ENCODE data around the gene ESPNL.

ESPNL gene

DNA sequence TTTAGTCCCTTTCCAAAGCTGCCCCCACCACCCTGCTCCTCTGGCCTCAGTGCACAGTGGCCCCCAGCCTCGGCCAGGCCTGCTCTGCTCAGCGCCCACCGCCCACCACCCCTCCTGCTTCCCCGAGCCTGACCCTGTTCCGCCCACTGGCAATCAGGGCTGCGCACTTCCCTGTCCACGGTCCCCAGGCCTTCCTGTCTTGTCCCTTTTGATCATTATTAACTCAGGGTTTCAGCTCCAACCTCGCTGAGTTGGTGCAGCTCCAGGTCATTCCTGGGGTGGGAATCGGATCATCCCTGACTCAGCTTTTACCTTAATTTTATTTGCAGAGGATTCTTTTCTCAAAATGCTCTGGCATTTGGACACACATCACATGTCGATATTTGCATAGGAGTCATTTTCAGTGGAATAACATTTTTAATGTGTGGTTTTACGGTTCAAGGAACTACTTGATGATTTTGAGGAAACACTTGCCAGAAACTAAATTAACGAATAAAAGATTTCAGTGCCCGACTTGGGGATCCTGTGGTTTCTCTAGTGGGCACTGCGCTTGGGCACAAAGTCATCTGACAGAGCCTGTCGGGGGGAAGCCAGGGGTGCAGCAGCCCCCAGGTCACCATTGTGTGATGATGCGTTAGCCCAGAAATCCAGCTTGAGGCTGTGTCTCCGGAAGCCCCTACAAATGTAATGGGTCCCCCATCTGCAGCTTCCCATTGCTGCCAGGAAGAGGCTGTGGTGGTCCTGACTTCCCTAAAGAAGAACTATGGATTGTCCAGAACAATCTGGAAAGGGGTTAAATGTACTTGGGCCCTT is 1.0 kb upstream of the ESPNL start:
- TF ChIP-seq, protein P1, sequence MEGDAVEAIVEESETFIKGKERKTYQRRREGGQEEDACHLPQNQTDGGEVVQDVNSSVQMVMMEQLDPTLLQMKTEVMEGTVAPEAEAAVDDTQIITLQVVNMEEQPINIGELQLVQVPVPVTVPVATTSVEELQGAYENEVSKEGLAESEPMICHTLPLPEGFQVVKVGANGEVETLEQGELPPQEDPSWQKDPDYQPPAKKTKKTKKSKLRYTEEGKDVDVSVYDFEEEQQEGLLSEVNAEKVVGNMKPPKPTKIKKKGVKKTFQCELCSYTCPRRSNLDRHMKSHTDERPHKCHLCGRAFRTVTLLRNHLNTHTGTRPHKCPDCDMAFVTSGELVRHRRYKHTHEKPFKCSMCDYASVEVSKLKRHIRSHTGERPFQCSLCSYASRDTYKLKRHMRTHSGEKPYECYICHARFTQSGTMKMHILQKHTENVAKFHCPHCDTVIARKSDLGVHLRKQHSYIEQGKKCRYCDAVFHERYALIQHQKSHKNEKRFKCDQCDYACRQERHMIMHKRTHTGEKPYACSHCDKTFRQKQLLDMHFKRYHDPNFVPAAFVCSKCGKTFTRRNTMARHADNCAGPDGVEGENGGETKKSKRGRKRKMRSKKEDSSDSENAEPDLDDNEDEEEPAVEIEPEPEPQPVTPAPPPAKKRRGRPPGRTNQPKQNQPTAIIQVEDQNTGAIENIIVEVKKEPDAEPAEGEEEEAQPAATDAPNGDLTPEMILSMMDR (IDR thresholded peaks at IDR 0.05; ENCODE audit: low read depth, low read length, missing control alignments) = no peak
- in situ Hi-C loops (cut with HindIII; ENCODE audit: low pct_ligation_motif_present, low sequenced_read_pairs) = no loop called here
- Histone ChIP-seq H3K36me3 (replicated peaks) (no peaks in the 10 kb centered on the region), H3K27ac (no peak overlapping the region), H3K4me3 (ENCODE audit: low read depth, low read length) (no peak overlapping the region), H3K27me3 (replicated peaks) (no peaks in the 10 kb centered on the region)
- DNase-seq = no peak

DNA sequence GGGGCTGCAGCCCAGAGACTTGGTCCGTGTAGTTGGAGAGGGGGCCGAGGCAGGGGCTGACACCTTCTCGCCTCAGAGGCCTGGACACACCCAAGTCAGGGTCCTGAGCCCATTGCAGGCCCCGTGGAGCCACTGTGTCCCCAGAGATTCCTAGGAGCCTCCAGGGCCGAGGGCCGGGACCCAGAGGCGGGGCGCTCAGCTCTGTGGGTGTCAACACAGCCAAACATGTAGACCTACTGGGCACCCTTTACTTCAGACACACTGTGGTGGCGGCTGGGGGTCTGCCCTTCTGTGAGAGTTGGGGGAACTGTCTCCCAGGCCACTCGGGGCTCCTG is 459 bp upstream of the ESPNL start:
- no peak for DNase-seq

DNA sequence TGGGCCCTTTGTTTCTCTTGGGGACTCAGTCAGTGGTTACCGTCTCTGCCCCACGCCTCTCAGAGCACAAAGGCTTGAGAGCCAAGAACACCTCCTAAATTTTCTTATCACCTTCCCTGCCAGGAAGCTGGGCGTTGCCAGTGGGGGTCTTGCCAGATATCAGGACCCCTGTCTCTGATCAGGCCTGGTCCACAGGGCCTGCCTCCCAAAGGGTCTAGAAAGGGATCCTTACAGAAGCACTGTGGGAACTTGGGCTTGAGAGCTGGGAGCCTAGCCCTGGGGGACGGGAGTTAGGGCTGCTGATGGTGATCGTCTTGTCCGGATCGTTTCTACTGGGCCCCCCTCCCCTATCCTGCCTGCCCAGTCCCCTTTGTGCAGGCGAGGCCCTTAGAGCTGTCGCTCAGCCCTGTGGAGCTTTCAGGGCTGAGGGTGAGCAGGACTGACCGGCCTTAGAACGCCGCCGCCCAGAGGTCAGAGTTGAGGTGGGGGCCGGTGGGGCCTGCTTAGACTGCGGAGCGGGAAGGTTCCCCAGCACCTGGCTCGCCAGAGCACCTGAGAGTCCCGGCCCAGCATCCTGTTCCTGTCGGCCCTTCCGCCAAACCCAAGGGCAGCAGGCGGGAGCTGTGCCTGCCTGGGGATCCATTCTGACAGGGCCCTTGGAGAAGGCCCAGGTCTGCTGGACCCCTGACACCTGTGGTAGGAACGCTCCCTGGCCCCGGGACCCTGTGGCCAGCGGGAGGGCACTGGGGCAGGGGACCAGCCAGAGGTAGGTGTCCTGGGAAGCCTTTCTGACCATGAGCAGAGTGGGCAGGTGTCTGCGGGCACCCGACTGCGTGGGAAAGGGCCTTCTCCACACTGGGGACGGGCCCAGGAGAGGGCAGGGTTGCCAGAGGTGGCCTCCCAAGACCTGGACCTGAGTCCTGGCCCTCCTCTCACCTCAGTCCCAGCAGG is 956 bp downstream of the ESPNL start:
- Histone ChIP-seq H3K27me3 (replicated peaks) (no peaks in the 10 kb centered on the region), H3K36me3 (replicated peaks) (no peaks in the 10 kb centered on the region), H3K4me3 (ENCODE audit: low read depth, low read length) (no peak overlapping the region), H3K27ac (no peak overlapping the region)
- in situ Hi-C loops (cut with HindIII; ENCODE audit: low pct_ligation_motif_present, low sequenced_read_pairs) = no loop called here
- no peak for DNase-seq
- TF ChIP-seq, protein P1 (IDR thresholded peaks at IDR 0.05; ENCODE audit: low read depth, low read length, missing control alignments) = no peak

More for the DNA sequence above, 459 bp upstream of the ESPNL start:
- TF ChIP-seq, protein P1 (IDR thresholded peaks at IDR 0.05; ENCODE audit: low read depth, low read length, missing control alignments) = no peak
- Histone ChIP-seq H3K27me3 (replicated peaks) (no peaks in the 10 kb centered on the region), H3K4me3 (ENCODE audit: low read depth, low read length) (no peak overlapping the region), H3K27ac (no peak overlapping the region), H3K36me3 (replicated peaks) (no peaks in the 10 kb centered on the region)
- in situ Hi-C loops (cut with HindIII; ENCODE audit: low pct_ligation_motif_present, low sequenced_read_pairs) = no loop called here

- in situ Hi-C loops (cut with HindIII; ENCODE audit: low pct_ligation_motif_present, low sequenced_read_pairs) = no loop called here
- no peaks in the 10 kb centered on the region for H3K27me3 ChIP-seq (replicated peaks)
Observed at GRCh38 chr2:238101891-238102841, 2.0 kb downstream of the ESPNL start.

DNA sequence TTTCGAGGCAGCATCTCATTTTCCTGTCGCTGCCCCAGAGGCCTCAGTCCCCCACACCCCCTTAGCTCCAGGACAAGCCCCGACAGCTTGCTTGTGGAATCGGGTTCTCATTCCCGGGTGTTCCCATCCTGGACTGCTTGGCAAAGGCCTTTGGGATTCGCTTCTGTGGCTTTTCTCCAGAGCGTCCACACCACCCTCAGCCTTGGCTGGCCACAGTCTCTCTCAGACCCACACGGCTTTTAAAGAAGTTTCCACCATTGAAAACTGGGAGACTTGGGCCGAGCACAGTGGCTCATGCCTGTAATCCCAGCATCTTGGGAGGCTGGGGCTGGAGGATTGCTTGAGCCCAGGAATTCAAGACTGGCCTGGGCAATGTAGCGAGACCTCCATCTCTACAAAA is 2.7 kb downstream of the ESPNL start:
- TF ChIP-seq, protein P1 (IDR thresholded peaks at IDR 0.05; ENCODE audit: low read depth, low read length, missing control alignments) = no peak
- Histone ChIP-seq H3K36me3 (replicated peaks) (no peaks in the 10 kb centered on the region), H3K4me3 (ENCODE audit: low read depth, low read length) (no peak overlapping the region), H3K27ac (no peak overlapping the region), H3K27me3 (replicated peaks) (no peaks in the 10 kb centered on the region)
- in situ Hi-C loops (cut with HindIII; ENCODE audit: low pct_ligation_motif_present, low sequenced_read_pairs) = no loop called here
- DNase-seq = no peak

More at GRCh38 chr2:238101891-238102841, 2.0 kb downstream of the ESPNL start:
- Histone ChIP-seq H3K4me3 (ENCODE audit: low read depth, low read length) (no peak overlapping the region), H3K27ac (no peak overlapping the region), H3K36me3 (replicated peaks) (no peaks in the 10 kb centered on the region)
- TF ChIP-seq, protein P1 (IDR thresholded peaks at IDR 0.05; ENCODE audit: low read depth, low read length, missing control alignments) = no peak
- no peak for DNase-seq

Measured in brain microvascular endothelial cell (primary cell).